GM23248 (cell line): ENCODE results near the gene CTSO. TPM values are rescaled to one million over a fixed set of nuclear protein-coding genes. Genes with fewer than 3 reads are reported as not detected.

Experiments used
- DNase-seq: peaks from one replicate; pipeline ENCODE4 v3.0.0-alpha.2; 2015
- H2AFZ ChIP-seq: fragments of 200-600 bp; sonication (generic); 2 replicates; pipeline ENCODE4 v1.6.1; 2016; ENCODE audit warnings: antibody characterized with exemption
- H3F3A ChIP-seq: fragments of 200-600 bp; sonication (generic); 2 replicates; pipeline ENCODE4 v1.6.1; 2016; ENCODE audit warnings: mild to moderate bottlenecking, antibody characterized with exemption, mixed run types; ENCODE audit not compliant: insufficient read depth
- H3K27ac ChIP-seq: fragments of 200-600 bp; sonication (generic); 2 replicates; pipeline ENCODE4 v1.5.1; 2016; ENCODE audit warnings: mild to moderate bottlenecking
- H3K27me3 ChIP-seq: fragments of 200-600 bp; sonication (generic); replicated peaks from 2 replicates; pipeline ENCODE4 v1.6.1; 2016; ENCODE audit warnings: mild to moderate bottlenecking; ENCODE audit not compliant: insufficient read depth
- H3K36me3 ChIP-seq: fragments of 200-600 bp; sonication (generic); 2 replicates; pipeline ENCODE4 v1.6.1; 2016; ENCODE audit warnings: low read depth, mild to moderate bottlenecking
- H3K4me1 ChIP-seq: fragments of 200-600 bp; sonication (generic); 2 replicates; pipeline ENCODE4 v1.6.1; 2016; ENCODE audit warnings: mild to moderate bottlenecking; ENCODE audit not compliant: insufficient read depth
- H3K4me2 ChIP-seq: fragments of 200-600 bp; sonication (generic); one replicate; pipeline ENCODE4 v1.6.1; 2016; ENCODE audit warnings: mild to moderate bottlenecking; ENCODE audit not compliant: unreplicated experiment
- H3K4me3 ChIP-seq: fragments of 200-600 bp; sonication (generic); 2 replicates; pipeline ENCODE4 v1.5.1; 2016; ENCODE audit warnings: mild to moderate bottlenecking
- H3K79me2 ChIP-seq: fragments of 200-600 bp; sonication (generic); 2 replicates; pipeline ENCODE4 v1.6.1; 2016; ENCODE audit warnings: mild to moderate bottlenecking; ENCODE audit not compliant: insufficient read depth
- H3K9ac ChIP-seq: fragments of 200-600 bp; sonication (generic); 2 replicates; pipeline ENCODE4 v1.6.1; 2016; ENCODE audit warnings: mild to moderate bottlenecking
- H3K9me2 ChIP-seq: fragments of 200-600 bp; sonication (generic); 2 replicates; pipeline ENCODE4 v1.6.1; 2016; ENCODE audit warnings: mixed run types, mild to moderate bottlenecking, moderate library complexity; ENCODE audit not compliant: insufficient read depth
- H3K9me3 ChIP-seq: fragments of 200-600 bp; sonication (generic); one replicate; pipeline ENCODE4 v1.6.1; 2017; ENCODE audit warnings: low read depth
- H4K20me1 ChIP-seq: fragments of 200-600 bp; sonication (generic); 2 replicates; pipeline ENCODE4 v1.6.0; 2016; ENCODE audit not compliant: insufficient read depth
- EZH2 ChIP-seq: fragments of 200-600 bp; sonication (generic); IDR thresholded peaks from 2 replicates; pipeline ENCODE4 v1.6.1; 2018; ENCODE audit warnings: antibody characterized with exemption, mild to moderate bottlenecking; ENCODE audit not compliant: insufficient read depth, poor library complexity, severe bottlenecking
- EZH2phosphoT487 ChIP-seq: fragments of 200-600 bp; sonication (generic); IDR thresholded peaks from 2 replicates; pipeline ENCODE4 v1.6.1; 2018; ENCODE audit warnings: antibody characterized with exemption, moderate library complexity, mild to moderate bottlenecking, low read depth; ENCODE audit not compliant: insufficient read depth
- WGBS, 2 experiments: methylation state at CpG; one replicate each; pipeline ENCODE4 v1.1.6; 2015 to 2017; ENCODE audit warnings: low lambda C conversion rate in 2 of 2, low coverage in 1 of 2; ENCODE audit errors: missing lambda C conversion rate in 2 of 2; 5-methylcytosine and 5-hydroxymethylcytosine counted together
- in situ Hi-C: fragments of 300-500 bp; cut with MboI; formaldehyde crosslinking; loops from 2 replicates; pipeline ENCODE4 v1.15.0; 2020
- polyA plus RNA-seq: library from polyadenylated mRNA; unstranded; fragments of >200 nt; fragmentation: Nextera tagmentation; extraction: Ambion mirVana; gene quantifications from 2 replicates; pipeline ENCODE4 v1.2.1, GENCODE V29; 2016
- total RNA-seq: library from RNA; depleted of rRNA; stranded (reverse); fragments of >200 nt; shearing (Covaris generic); gene quantifications from 2 replicates; pipeline ENCODE4 v1.2.3, GENCODE V29; 2014

Gene CTSO
- total and polyA plus RNA-seq, 2 experiments from 2014 or later: 11.2 to 13.4 TPM

- TF ChIP-seq EZH2: no peak
- TF ChIP-seq EZH2phosphoT487: no peak
- H3K4me2 ChIP-seq: no peak overlapping the region
- peaks cover 12% of the 10 kb centered on the region; the same call in 1 of the 2 replicates for H3F3A ChIP-seq
- no peak overlapping the region for H3K27ac ChIP-seq
- H3K9ac ChIP-seq: no peak overlapping the region
- no peaks in the 10 kb centered on the region for H3K79me2 ChIP-seq
- H3K4me3 ChIP-seq: no peak overlapping the region
- in situ Hi-C loops: loop anchor here (25.0 kb wide), 3 partner anchors 732 to 1182 kb away; partner anchors contain the start of gene PDGFC
- peak; percentile 12 for DNase-seq
- H3K36me3 ChIP-seq: no peaks in the 10 kb centered on the region
- H2AFZ ChIP-seq: peak overlapping the region; percentile 98; the same call in 1 of the 2 replicates
- no peaks in the 10 kb centered on the region for H4K20me1 ChIP-seq
- peaks cover 12% of the 10 kb centered on the region for H3K4me1 ChIP-seq
- WGBS, 2 experiments: 42 to 46% methylated on average over 4 of the region's 4 CpGs
- H3K9me2 ChIP-seq: no peaks in the 10 kb centered on the region
- H3K27me3 ChIP-seq: no peaks in the 10 kb centered on the region
- no peaks in the 10 kb centered on the region for H3K9me3 ChIP-seq
Measured at GRCh38 chr4:155954939-155955338, 1.3 kb upstream of the CTSO start.

GRCh38 chr4:155954118-155954685 is 536 bp upstream of the CTSO start:
- Histone ChIP-seq H3K9me2 (no peaks in the 10 kb centered on the region), H4K20me1 (no peaks in the 10 kb centered on the region), H3K9me3 (no peaks in the 10 kb centered on the region), H3K36me3 (no peaks in the 10 kb centered on the region), H3K4me3 (peak overlapping the region; percentile 80), H3K4me2 (peak overlapping the region; percentile 90), H3K27ac (peak overlapping the region; percentile 95), H3K9ac (peak overlapping the region; percentile 96), H2AFZ (peak overlapping the region; percentile 98), H3K27me3 (no peaks in the 10 kb centered on the region), H3K4me1 (peaks cover 12% of the 10 kb centered on the region), H3F3A (peaks cover 12% of the 10 kb centered on the region; the same call in 1 of the 2 replicates), H3K79me2 (no peaks in the 10 kb centered on the region)
- in situ Hi-C loops: loop anchor here (25.0 kb wide), 3 partner anchors 733 to 1183 kb away; partner anchors contain the start of gene PDGFC
- WGBS, 2 experiments: 60 to 62% methylated on average over 11 of the region's 11 CpGs
- peak; percentile 20 for DNase-seq
- TF ChIP-seq EZH2 (no peak), EZH2phosphoT487 (no peak)

DNA sequence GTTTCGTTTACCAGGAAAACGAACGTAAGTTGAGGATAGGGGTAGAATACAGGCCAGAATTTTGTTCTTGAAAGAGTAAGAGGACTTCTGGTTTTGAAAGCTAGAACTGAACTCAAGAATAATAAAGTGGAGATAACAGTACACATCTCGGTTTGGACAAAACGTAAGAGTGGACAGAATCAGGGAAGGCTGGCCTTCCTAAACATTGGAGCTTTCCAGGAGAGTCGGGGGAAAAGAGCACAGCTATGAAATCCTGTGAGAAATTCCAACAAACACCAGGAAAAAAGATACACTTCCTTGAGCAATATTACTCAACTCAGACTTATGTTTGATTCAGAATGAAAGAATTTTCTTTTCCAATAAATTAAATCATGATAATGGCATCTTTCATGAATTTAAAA is 1.2 kb downstream of the CTSO start:
- 4 to 11% methylated on average over 6 of the region's 6 CpGs for WGBS, 2 experiments
- Histone ChIP-seq H3K9me2 (no peaks in the 10 kb centered on the region), H2AFZ (peak overlapping the region; percentile 98), H3K9me3 (no peaks in the 10 kb centered on the region), H4K20me1 (no peaks in the 10 kb centered on the region), H3F3A (peaks cover 12% of the 10 kb centered on the region; the same call in 1 of the 2 replicates), H3K79me2 (no peaks in the 10 kb centered on the region), H3K9ac (peak overlapping the region; percentile 96), H3K4me2 (peak overlapping the region; percentile 90), H3K4me3 (peak overlapping the region; percentile 80), H3K27me3 (no peaks in the 10 kb centered on the region), H3K36me3 (no peaks in the 10 kb centered on the region), H3K27ac (peak overlapping the region; percentile 95), H3K4me1 (peaks cover 12% of the 10 kb centered on the region)
- in situ Hi-C loops: loop anchor here (25.0 kb wide), 3 partner anchors 735 to 1185 kb away; partner anchors contain the start of gene PDGFC
- DNase-seq: peak; percentile 59
- TF ChIP-seq EZH2 (no peak), EZH2phosphoT487 (no peak)

DNA sequence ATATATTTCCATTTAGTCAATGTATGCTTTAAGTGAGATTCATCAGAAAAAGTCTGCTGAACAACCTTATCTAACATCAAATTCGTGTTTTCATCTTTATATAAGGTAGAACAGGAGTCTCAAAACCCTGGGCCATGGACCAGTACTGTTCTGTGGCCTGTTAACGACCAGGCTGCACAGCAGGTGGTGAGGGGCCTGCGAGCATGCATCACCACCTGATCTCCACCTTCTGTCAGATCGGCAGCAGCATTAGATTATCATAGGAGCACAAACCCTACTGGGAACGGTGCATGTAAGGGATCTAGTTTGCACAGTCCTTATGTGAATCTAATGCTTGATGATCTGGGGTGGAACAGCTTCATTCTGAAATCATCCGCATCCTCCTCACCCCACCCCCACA is 3.2 kb downstream of the CTSO start:
- in situ Hi-C loops: loop anchor here (25.0 kb wide), 3 partner anchors 737 to 1187 kb away; partner anchors contain the start of gene PDGFC
- no peaks in the 10 kb centered on the region for H3K36me3 ChIP-seq
- WGBS, 2 experiments: 73 to 75% methylated on average over 6 of the region's 6 CpGs

More for the DNA sequence above, 3.2 kb downstream of the CTSO start:
- peaks cover 12% of the 10 kb centered on the region for H3K4me1 ChIP-seq
- H3K4me2 ChIP-seq: no peak overlapping the region
- H3F3A ChIP-seq: peaks cover 12% of the 10 kb centered on the region; the same call in 1 of the 2 replicates
- H2AFZ ChIP-seq: no peak overlapping the region
- H3K27ac ChIP-seq: no peak overlapping the region
- no peaks in the 10 kb centered on the region for H3K27me3 ChIP-seq
- no peaks in the 10 kb centered on the region for H3K79me2 ChIP-seq
- no peak overlapping the region for H3K4me3 ChIP-seq
- no peaks in the 10 kb centered on the region for H4K20me1 ChIP-seq
- H3K9ac ChIP-seq: no peak overlapping the region
- H3K9me3 ChIP-seq: no peaks in the 10 kb centered on the region
- no peak for DNase-seq
- H3K9me2 ChIP-seq: no peaks in the 10 kb centered on the region
- TF ChIP-seq EZH2 (no peak), EZH2phosphoT487 (no peak)
